PC-3 (cell line): ENCODE measurements around the gene DLGAP1. TPM values are rescaled to one million over a fixed set of nuclear protein-coding genes. Genes with fewer than 3 reads are reported as not detected.

Source experiments
- ATAC-seq: fragments of 200-7000 bp; cut with Tn5 transposase; 2 replicates; pipeline ENCODE4 v1.9.1; 2020; ENCODE audit warnings: mild to moderate bottlenecking, moderate library complexity
- BruUV-seq: library from RNA; stranded (reverse); fragments of 400-500 nt; replicated peaks from 2 replicates; lab custom pipeline; 2021; lab: Mats Ljungman, UMichigan
- CTCF ChIA-PET: fragments of 300-600 bp; sonication (Branson Sonifier 250); formaldehyde crosslinking; loops from one replicate; lab custom pipeline; 2022; ENCODE audit warnings: antibody characterized with exemption; lab: Charles Lee
- POLR2A ChIA-PET: fragments of 300-600 bp; sonication (Branson Sonifier 250); formaldehyde crosslinking; loops from one replicate; lab custom pipeline; 2022; ENCODE audit warnings: antibody characterized with exemption; ENCODE audit not compliant: unreplicated experiment; lab: Charles Lee
- DNase-seq: peaks from one replicate; pipeline ENCODE4 v3.0.0-alpha.2; 2015
- H2AFZ ChIP-seq: fragments of 300-600 bp; sonication (generic); 2 replicates; pipeline ENCODE4 v1.6.0; 2016; ENCODE audit warnings: antibody characterized with exemption, low read length
- H3F3A ChIP-seq: fragments of 300-600 bp; sonication (generic); one replicate; pipeline ENCODE4 v1.6.0; 2017; ENCODE audit warnings: antibody characterized with exemption, low read length, control low read depth, mild to moderate bottlenecking; ENCODE audit not compliant: unreplicated experiment
- H3K27ac ChIP-seq: fragments of 300-600 bp; sonication (generic); 2 replicates; pipeline ENCODE4 v1.5.1; 2016; ENCODE audit warnings: mild to moderate bottlenecking, low read length
- H3K27me3 ChIP-seq: fragments of 300-600 bp; sonication (generic); 2 replicates; pipeline ENCODE4 v1.6.1; 2016; ENCODE audit warnings: low read length, mixed read lengths
- H3K36me3 ChIP-seq: fragments of 300-600 bp; sonication (generic); 2 replicates; pipeline ENCODE4 v1.6.1; 2016; ENCODE audit warnings: low read depth, mixed run types, low read length, mixed read lengths
- H3K4me1 ChIP-seq: fragments of 300-600 bp; sonication (generic); 2 replicates; pipeline ENCODE4 v1.5.1; 2016; ENCODE audit warnings: low read length; ENCODE audit not compliant: insufficient read depth
- H3K4me2 ChIP-seq: fragments of 300-600 bp; sonication (generic); 2 replicates; pipeline ENCODE4 v1.6.0; 2016; ENCODE audit warnings: low read length
- H3K4me3 ChIP-seq: fragments of 300-600 bp; sonication (generic); 2 replicates; pipeline ENCODE4 v1.5.1; 2016; ENCODE audit warnings: mild to moderate bottlenecking, low read length, mixed read lengths
- H3K79me2 ChIP-seq: fragments of 300-600 bp; sonication (generic); 2 replicates; pipeline ENCODE4 v1.6.1; 2017; ENCODE audit warnings: low read length, mixed read lengths
- H3K9ac ChIP-seq: fragments of 300-600 bp; sonication (generic); 2 replicates; pipeline ENCODE4 v1.6.0; 2016; ENCODE audit warnings: mild to moderate bottlenecking, low read length
- H3K9me2 ChIP-seq: fragments of 300-600 bp; sonication (generic); replicated peaks from 2 replicates; pipeline ENCODE4 v1.6.1; 2016; ENCODE audit warnings: mixed run types, low read length, mixed read lengths
- H3K9me3 ChIP-seq: fragments of 300-600 bp; sonication (generic); 2 replicates; pipeline ENCODE4 v1.6.1; 2016; ENCODE audit warnings: low read length, mixed read lengths
- H4K20me1 ChIP-seq: fragments of 300-600 bp; sonication (generic); 2 replicates; pipeline ENCODE4 v1.6.1; 2016; ENCODE audit warnings: low read length, mixed read lengths
- EZH2 ChIP-seq: fragments of 300-600 bp; sonication (generic); IDR thresholded peaks from one replicate; pipeline ENCODE4 v1.6.1; 2017; ENCODE audit warnings: antibody characterized with exemption, mild to moderate bottlenecking, low read length; ENCODE audit not compliant: unreplicated experiment
- EZH2phosphoT487 ChIP-seq: fragments of 300-600 bp; sonication (generic); IDR thresholded peaks from 2 replicates; pipeline ENCODE4 v1.6.1; 2018; ENCODE audit warnings: mild to moderate bottlenecking, antibody characterized with exemption, low read length, borderline replicate concordance
- intact Hi-C: fragments of 100-400 bp; cut with micrococcal nuclease; formaldehyde crosslinking; loops from 2 replicates; pipeline ENCODE4 v1.9.0; 2023
- total RNA-seq: library from RNA; depleted of rRNA; stranded (reverse); fragments of >200 nt; gene quantifications from 2 replicates; pipeline ENCODE4 v1.2.3, GENCODE V29; 2014
- TF ChIP-seq, protein P1 (sequence below): fragments of 300-600 bp; sonication (generic); conservative IDR thresholded peaks from 2 replicates; pipeline ENCODE4 v1.5.1; 2017; ENCODE audit warnings: antibody characterized with exemption, low read depth, mild to moderate bottlenecking, low read length

DLGAP1 gene
- total RNA-seq, 1 experiment from 2014 or later, result not detected

DNA sequence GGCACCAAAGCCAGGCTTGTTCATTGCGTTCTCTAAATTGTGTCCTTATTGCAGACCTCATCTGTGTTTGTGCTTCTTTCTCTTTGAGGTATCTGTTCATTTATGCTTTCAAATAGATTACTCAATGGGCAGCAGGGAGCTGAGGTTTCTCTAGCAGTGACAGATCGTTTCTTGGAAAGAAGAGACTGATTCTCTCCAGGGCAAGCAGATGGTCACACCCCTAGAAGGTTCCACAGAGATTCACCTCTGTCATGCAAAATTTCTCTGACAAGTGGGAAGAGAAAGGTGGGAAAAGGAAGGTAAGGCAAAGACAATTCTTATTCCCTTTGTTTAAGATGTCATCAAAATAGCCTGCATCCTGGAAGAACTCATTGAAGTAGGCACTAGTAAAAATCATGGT, 14.0 kb downstream of the DLGAP1 start:
- BruUV-seq, result no TSS peak
- no peak for TF ChIP-seq EZH2
- TF ChIP-seq, protein P1, sequence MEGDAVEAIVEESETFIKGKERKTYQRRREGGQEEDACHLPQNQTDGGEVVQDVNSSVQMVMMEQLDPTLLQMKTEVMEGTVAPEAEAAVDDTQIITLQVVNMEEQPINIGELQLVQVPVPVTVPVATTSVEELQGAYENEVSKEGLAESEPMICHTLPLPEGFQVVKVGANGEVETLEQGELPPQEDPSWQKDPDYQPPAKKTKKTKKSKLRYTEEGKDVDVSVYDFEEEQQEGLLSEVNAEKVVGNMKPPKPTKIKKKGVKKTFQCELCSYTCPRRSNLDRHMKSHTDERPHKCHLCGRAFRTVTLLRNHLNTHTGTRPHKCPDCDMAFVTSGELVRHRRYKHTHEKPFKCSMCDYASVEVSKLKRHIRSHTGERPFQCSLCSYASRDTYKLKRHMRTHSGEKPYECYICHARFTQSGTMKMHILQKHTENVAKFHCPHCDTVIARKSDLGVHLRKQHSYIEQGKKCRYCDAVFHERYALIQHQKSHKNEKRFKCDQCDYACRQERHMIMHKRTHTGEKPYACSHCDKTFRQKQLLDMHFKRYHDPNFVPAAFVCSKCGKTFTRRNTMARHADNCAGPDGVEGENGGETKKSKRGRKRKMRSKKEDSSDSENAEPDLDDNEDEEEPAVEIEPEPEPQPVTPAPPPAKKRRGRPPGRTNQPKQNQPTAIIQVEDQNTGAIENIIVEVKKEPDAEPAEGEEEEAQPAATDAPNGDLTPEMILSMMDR, result no peak
- no peak for TF ChIP-seq EZH2phosphoT487
- Histone ChIP-seq H3K4me1 (no peaks in the 10 kb centered on the region), H3K4me2 (no peak overlapping the region), H3K36me3 (no peaks in the 10 kb centered on the region), H2AFZ (no peak overlapping the region), H3K79me2 (no peaks in the 10 kb centered on the region), H3K27ac (no peak overlapping the region), H3K9ac (no peak overlapping the region), H3K9me3 (peaks cover 5% of the 10 kb centered on the region; the same call in 1 of the 2 replicates), H3K27me3 (0 out of 2 replicates have a peak, but pooled peaks cover 6% of the 10 kb centered on the region), H4K20me1 (no peaks in the 10 kb centered on the region), H3F3A (no peaks in the 10 kb centered on the region), H3K9me2 (no peaks in the 10 kb centered on the region), H3K4me3 (no peak overlapping the region)
- ChIA-PET CTCF (no interaction called here), POLR2A (no interaction called here)
- DNase-seq, result no peak
- ATAC-seq, result no peak
- intact Hi-C loops, result no loop called here

DNA sequence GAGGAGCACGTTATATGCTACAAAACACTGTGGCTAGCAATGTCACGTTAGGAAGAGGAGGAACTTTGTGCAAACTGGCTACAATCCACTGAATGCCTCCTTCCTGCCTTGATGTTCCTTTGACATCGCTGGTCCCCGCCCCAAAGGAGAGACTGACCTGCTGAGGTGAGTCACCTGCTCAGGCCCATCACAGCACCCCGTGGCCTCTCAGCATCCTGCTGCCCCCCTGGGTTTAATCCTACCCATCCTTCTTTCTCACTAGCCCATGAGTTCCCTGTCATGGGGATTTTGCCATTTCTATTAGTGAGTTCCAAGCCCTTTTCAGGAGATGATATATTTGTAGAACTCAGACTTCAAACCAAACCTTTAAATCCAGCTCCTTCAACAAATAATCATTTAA, 16.2 kb downstream of the DLGAP1 start:
- no TSS peak for BruUV-seq
- CTCF ChIA-PET, result no interaction called here
- intact Hi-C loops, result no loop called here

DNA sequence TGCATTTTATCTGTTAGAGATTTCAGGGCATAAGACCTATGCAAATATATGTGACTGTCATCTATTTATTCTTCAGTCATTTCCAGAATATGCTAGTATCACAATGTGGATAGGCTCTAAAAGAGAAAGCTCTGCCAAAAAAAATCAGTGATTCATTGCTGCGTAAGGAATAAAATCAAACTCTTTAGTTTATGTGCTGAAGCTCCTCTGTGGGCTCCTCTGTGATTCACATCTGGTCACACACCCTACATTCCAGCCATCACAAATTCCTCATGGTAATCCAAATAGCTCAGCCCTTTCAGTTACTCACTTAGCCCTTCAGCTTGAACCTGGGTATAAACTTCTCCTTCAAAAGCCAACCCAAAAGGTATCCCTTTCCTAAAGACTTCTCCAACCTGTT, 21.4 kb downstream of the DLGAP1 start:
- DNase-seq, result peak; percentile 30
- Histone ChIP-seq H3K27ac (no peak overlapping the region), H3K4me3 (no peak overlapping the region), H4K20me1 (no peaks in the 10 kb centered on the region), H3K27me3 (no peaks in the 10 kb centered on the region), H3K36me3 (no peaks in the 10 kb centered on the region), H3K79me2 (no peaks in the 10 kb centered on the region), H3K9me2 (no peaks in the 10 kb centered on the region), H3K4me2 (no peak overlapping the region), H3K9me3 (peaks cover 16% of the 10 kb centered on the region), H3K4me1 (no peaks in the 10 kb centered on the region), H2AFZ (no peak overlapping the region), H3K9ac (no peak overlapping the region), H3F3A (no peaks in the 10 kb centered on the region)
- ChIA-PET POLR2A (no interaction called here), CTCF (interaction anchor here (0.7 kb wide), 1 partner anchor 1780 kb away, joined by 4 read pairs; no protein-coding TSS in a partner anchor)
- TF ChIP-seq EZH2 (no peak), EZH2phosphoT487 (no peak)
- TF ChIP-seq, protein P1, result no peak
- ATAC-seq, result no peak
- BruUV-seq, result no TSS peak
- intact Hi-C loops, result no loop called here

More for the DNA sequence above, 16.2 kb downstream of the DLGAP1 start:
- TF ChIP-seq, protein P1, result no peak
- no peak for TF ChIP-seq EZH2
- no peak for TF ChIP-seq EZH2phosphoT487
- Histone ChIP-seq H3K4me2 (no peak overlapping the region), H3K4me3 (no peak overlapping the region), H3F3A (no peaks in the 10 kb centered on the region), H3K9me3 (peaks cover 6% of the 10 kb centered on the region), H3K27ac (no peak overlapping the region), H4K20me1 (no peaks in the 10 kb centered on the region), H3K36me3 (no peaks in the 10 kb centered on the region), H3K27me3 (0 out of 2 replicates have a peak, but pooled peaks cover 6% of the 10 kb centered on the region), H3K9ac (no peak overlapping the region), H2AFZ (no peak overlapping the region), H3K4me1 (no peaks in the 10 kb centered on the region), H3K79me2 (no peaks in the 10 kb centered on the region), H3K9me2 (no peaks in the 10 kb centered on the region)
- DNase-seq (no peak), ATAC-seq (no peak)
- POLR2A ChIA-PET, result no interaction called here
